Renal pelvis (tissue), 4 donors: ENCODE data around the gene TEX11. TPM values are rescaled to one million over a fixed set of nuclear protein-coding genes. Genes with fewer than 3 reads are reported as not detected.
"Not testable (repeated sequence)": the region's sequence is repeated elsewhere in the genome, so short reads cannot be mapped to it uniquely, and the experiment has no call there.

Source experiments
- DNase-seq: peaks from one replicate; pipeline ENCODE4 v3.0.0-alpha.2; 2013
- polyA plus RNA-seq, 3 donors: library from polyadenylated mRNA; unstranded; fragments of 120-200 nt; gene quantifications; one replicate each; pipeline ENCODE4 v1.2.1, GENCODE V29; 2013; ENCODE audit not compliant: insufficient read length in 3 of 3

TEX11 gene
- polyA plus RNA-seq, 3 donors = 0.04 to 0.13 TPM; not detected in 1

GRCh38 chrX:70592091-70592490, 316.4 kb downstream of the TEX11 start:
- DNase-seq = no peak

GRCh38 chrX:70587158-70587557, 321.4 kb downstream of the TEX11 start:
- not testable (repeated sequence) for DNase-seq

- no peak for DNase-seq
Observed at GRCh38 chrX:70577442-70577841, 331.1 kb downstream of the TEX11 start.

GRCh38 chrX:70569922-70570576, 338.5 kb downstream of the TEX11 start:
- not testable (repeated sequence) for DNase-seq

- DNase-seq = no peak
Observed at GRCh38 chrX:70554948-70555347, 353.6 kb downstream of the TEX11 start.

GRCh38 chrX:70554523-70554922, 354.0 kb downstream of the TEX11 start:
- no peak for DNase-seq

- peak; percentile 2 for DNase-seq
Observed at GRCh38 chrX:70554081-70554480, 354.4 kb downstream of the TEX11 start.

- DNase-seq = no peak
Observed at GRCh38 chrX:70553516-70553915, 355.0 kb downstream of the TEX11 start.

- DNase-seq = no peak
Observed at GRCh38 chrX:70552130-70552704, 356.3 kb downstream of the TEX11 start.

GRCh38 chrX:70549429-70549828, 359.1 kb downstream of the TEX11 start:
- no peak for DNase-seq

GRCh38 chrX:70535198-70535597, 373.3 kb downstream of the TEX11 start:
- no peak for DNase-seq

GRCh38 chrX:70527610-70528345, 380.7 kb downstream of the TEX11 start:
- DNase-seq = no peak

- DNase-seq = no peak
Observed at GRCh38 chrX:70527053-70527452, 381.5 kb downstream of the TEX11 start.

GRCh38 chrX:70525733-70526132, 382.8 kb downstream of the TEX11 start:
- DNase-seq = no peak

GRCh38 chrX:70515692-70516091, 392.8 kb downstream of the TEX11 start:
- DNase-seq = not testable (repeated sequence)

GRCh38 chrX:70515270-70515669, 393.2 kb downstream of the TEX11 start:
- not testable (repeated sequence) for DNase-seq

GRCh38 chrX:70509078-70509477, 399.4 kb downstream of the TEX11 start:
- DNase-seq = no peak

- no peak for DNase-seq
Observed at GRCh38 chrX:70508296-70508911, 400.1 kb downstream of the TEX11 start.

GRCh38 chrX:70505451-70505841, 403.1 kb downstream of the TEX11 start:
- DNase-seq = no peak

GRCh38 chrX:70504772-70505450, 403.6 kb downstream of the TEX11 start:
- DNase-seq = no peak

- no peak for DNase-seq
Observed at GRCh38 chrX:70500826-70501225, 407.7 kb downstream of the TEX11 start.

GRCh38 chrX:70498129-70498528, 410.4 kb downstream of the TEX11 start:
- DNase-seq = no peak
